GM21717 (cell line): Measurements from ENCODE around the gene PAXIP1.
"Not testable (repeated sequence)": the region's sequence is repeated elsewhere in the genome, so short reads cannot be mapped to it uniquely, and the experiment has no call there.

Experiments
- ATAC-seq: cut with Tn5 transposase; IDR thresholded peaks from one replicate; pipeline ENCODE4 v1.9.1; 2021; ENCODE audit warnings: mild to moderate bottlenecking, moderate library complexity; ENCODE audit not compliant: unreplicated experiment

The PAXIP1 gene, protein sequence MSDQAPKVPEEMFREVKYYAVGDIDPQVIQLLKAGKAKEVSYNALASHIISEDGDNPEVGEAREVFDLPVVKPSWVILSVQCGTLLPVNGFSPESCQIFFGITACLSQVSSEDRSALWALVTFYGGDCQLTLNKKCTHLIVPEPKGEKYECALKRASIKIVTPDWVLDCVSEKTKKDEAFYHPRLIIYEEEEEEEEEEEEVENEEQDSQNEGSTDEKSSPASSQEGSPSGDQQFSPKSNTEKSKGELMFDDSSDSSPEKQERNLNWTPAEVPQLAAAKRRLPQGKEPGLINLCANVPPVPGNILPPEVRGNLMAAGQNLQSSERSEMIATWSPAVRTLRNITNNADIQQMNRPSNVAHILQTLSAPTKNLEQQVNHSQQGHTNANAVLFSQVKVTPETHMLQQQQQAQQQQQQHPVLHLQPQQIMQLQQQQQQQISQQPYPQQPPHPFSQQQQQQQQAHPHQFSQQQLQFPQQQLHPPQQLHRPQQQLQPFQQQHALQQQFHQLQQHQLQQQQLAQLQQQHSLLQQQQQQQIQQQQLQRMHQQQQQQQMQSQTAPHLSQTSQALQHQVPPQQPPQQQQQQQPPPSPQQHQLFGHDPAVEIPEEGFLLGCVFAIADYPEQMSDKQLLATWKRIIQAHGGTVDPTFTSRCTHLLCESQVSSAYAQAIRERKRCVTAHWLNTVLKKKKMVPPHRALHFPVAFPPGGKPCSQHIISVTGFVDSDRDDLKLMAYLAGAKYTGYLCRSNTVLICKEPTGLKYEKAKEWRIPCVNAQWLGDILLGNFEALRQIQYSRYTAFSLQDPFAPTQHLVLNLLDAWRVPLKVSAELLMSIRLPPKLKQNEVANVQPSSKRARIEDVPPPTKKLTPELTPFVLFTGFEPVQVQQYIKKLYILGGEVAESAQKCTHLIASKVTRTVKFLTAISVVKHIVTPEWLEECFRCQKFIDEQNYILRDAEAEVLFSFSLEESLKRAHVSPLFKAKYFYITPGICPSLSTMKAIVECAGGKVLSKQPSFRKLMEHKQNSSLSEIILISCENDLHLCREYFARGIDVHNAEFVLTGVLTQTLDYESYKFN

GRCh38 chr7:155003092-155003375, at the start of gene PAXIP1:
PAXIP1 (minus strand) TSS chr7:155003124; CDS start chr7:155002929, 195 bp downstream.
- peak; percentile 58 for ATAC-seq

- ATAC-seq = no peak
Observed at GRCh38 chr7:155051355-155051754, 48.4 kb upstream of the PAXIP1 start.

DNA sequence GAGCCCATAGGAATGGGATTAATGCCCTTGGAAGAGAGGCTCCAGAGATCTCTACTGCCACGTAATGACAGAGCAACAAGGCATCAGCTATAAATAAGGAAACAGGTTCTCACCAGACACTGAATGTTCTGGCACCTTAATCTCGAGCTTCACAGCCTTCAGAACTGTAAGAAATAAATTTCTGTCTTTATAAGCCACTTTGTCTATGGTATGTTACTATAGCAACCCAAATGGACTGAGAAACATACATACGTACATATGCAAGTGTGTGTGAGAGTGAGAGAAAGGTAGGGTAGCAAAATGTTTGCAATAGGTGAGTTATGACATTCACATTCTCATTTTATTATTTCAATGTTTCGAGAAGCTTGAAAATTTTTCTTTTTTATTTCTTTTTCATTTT, 45.1 kb upstream of the PAXIP1 start:
- ATAC-seq = no peak

GRCh38 chr7:155043756-155044155, 40.8 kb upstream of the PAXIP1 start:
- no peak for ATAC-seq

GRCh38 chr7:155038335-155038734, 35.4 kb upstream of the PAXIP1 start:
- ATAC-seq = no peak

DNA sequence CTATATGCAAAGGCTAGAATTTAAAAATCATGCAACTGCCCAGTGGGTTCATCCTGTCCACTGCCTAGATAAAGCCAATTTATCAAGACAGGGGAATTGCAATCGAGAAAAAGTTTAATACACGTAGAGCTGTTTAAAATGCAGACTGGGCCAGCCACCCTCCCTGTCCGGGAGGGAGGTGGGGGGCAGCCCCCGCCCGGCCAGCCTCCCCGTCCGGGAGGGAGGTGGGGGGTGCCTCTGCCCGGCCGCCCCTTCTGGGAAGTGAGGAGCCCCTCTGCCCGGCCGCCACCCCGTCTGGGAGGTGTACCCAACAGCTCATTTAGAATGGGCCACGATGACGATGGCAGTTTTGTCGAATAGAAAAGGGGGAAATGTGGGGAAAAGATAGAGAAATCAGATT, 31.6 kb upstream of the PAXIP1 start:
- not testable (repeated sequence) for ATAC-seq

DNA sequence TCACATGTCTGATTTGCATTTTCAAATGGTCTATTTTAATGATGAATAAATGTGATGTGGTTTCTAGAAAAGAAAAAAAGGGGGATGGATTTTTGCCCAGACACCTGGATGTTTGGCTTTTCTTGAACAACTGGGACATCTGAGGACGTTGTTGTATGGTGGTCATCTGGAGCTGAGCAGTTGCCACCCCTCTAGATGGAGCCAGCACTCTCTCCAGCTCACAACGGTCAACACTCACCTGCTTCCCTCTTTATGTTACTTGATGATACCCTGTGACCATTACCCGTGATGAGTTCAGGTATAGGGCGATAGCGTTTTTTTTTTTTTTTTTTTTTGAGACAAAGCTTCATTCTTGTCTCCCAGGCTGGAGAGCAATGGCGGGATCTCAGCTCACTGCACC, 30.1 kb upstream of the PAXIP1 start:
- ATAC-seq = no peak

DNA sequence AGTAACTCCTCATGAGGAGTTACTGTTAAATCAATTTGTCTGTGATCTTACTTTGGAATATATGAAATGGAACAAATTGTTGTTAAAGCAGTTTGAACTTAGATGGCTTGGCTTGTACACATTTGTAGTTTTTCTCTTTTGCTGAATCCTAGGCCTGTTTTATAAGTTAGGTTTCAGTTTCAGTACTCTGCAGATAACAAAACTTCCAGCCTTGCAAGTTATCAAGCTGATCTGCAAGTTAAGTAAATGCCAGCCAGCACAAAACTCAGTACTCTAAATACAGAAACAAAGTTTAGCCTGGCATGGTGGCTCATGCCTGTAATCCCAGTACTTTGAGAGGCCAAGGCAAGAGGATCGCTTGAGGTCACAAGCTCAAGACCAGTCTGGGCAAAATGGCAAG, 25.0 kb upstream of the PAXIP1 start:
- ATAC-seq = no peak

- no peak for ATAC-seq
Observed at GRCh38 chr7:155021699-155022145, 18.8 kb upstream of the PAXIP1 start.

DNA sequence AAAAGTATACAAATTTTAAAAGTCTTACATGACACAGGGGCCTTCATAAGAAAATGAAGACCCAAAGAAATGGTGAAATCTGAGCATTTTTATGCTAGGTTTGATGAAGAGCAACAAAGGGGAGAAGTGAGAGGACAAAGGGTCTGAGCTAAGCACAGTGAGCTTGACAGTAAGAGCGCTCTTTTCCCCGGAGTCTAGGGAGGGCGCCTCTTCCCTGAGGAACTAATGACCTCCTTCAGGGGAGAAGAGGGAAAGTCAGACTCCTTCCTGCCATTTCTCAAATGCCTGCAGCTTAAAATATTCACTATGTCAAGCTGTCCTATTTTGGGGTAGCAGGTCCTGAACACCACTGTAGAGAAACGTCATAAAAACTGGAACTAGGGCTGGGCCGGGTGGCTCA, 18.1 kb upstream of the PAXIP1 start:
- no peak for ATAC-seq

DNA sequence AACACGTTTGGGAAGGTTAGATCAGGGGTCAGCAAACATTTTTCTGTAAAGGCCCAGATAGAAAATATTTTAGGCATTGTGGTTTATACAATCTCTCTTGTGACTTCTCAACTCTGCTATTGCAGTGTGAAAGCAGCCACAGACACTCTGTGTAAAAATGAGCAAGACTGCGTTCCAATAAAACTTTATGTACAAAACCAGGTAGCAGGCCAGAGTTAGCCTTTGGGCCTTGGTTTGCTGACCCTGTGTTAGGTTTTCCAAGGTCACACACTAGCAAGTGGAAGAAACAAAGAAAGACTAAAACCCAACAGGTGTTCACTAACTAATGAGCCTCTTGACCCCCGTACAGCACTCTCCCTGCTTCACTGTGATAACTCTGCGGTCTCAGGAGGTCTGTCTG, 14.9 kb upstream of the PAXIP1 start:
- ATAC-seq = no peak

DNA sequence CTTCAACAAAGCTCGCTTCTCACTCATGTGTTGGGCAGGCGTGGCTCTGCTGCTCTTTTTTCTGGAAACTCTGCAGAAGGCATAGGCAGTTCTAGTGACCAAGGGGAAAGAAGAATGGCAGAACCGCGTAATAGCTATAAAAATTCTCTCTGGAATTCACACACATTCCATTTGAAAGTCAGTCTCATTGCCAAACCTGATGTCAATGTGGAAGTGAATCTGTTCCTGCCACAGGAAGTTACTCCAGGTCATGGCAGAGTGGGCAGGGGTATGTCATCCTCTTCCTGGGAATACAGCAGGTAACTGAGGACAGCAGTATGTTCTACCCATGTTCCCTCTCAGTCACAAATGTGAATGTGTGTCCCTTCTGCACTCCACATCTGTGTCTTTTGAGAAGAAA, 8.2 kb upstream of the PAXIP1 start:
- ATAC-seq = no peak

DNA sequence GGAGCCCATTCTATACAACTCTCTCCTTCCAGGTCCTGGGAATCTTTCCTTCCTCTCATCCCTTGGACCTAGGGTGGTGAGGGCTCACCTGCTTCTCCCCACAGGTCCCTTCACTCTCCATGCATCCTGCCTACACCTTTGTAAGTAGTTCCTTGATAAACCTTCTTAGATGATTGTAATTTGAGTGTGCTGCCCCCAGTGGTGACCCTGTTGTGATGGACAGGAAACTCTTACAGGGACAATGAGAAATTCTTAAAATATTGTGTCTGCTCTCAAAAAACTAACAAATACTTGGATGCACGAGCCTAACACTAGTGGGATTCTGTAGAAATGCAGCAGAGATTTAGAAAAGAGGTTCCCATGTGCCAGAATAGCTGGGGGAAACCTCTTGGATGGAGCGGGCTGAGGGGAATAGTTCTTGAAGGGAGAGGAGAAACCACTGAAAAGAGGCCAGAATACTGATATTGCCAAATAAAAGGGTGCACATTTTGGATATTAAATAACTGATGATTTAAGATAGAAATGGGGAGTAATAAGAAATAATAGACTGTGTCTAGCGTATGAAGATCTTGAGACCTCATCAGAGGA, 6.7 kb upstream of the PAXIP1 start:
- ATAC-seq = no peak

DNA sequence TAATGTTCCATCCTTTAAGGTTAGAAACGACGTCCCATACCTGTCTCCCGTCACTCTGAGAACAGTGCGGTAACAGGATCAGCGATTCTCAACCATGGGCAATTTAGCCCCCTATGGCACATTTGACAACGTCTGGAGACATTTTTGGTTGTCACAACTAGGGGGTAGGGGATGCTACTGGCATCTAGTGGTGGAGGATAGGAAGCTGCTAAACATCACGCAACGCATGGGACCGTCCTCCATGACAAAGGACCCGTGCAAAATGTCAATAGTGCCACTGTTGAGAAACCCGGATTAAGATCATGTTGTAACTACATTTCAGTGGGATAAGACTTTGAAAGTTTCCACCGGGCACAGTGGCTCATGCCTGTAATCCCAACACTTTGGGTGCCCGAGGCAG, 5.0 kb upstream of the PAXIP1 start:
- no peak for ATAC-seq

GRCh38 chr7:155003376-155004214, 671 bp upstream of the PAXIP1 start:
- ATAC-seq = peak; percentile 64

DNA sequence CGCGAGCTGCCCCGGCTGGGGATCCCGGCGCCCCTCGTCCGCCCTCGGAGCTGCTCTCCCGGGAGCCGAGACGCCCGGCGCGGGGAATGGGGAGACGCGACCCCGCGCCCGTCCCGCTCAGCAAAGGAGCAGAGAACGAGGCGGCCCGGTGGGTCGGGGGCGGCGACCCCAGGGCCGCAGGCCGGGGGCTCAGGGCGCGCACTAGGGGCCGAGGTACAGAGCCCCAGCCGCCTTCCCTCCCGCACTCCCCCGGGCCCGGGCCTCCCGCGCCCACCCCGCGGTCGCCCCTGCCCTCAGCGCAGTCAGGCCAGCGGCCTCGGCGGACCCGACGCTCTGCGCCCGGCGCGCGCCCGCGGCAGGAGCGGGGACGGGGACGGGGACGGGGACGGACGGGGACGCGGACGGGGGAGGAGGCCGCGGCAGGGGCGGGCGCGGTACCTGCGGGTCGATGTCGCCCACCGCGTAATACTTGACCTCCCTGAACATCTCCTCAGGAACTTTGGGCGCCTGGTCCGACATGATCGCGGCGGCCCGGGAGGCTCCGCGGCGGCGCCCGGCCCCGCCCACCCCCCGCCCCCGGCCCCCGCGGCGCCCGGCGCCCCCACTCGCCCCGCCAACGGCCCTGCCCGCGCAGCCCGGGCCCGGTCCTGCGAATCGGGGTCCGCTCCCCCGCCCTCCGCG, 373 bp downstream of the PAXIP1 start:
- ATAC-seq = peak; percentile 38

DNA sequence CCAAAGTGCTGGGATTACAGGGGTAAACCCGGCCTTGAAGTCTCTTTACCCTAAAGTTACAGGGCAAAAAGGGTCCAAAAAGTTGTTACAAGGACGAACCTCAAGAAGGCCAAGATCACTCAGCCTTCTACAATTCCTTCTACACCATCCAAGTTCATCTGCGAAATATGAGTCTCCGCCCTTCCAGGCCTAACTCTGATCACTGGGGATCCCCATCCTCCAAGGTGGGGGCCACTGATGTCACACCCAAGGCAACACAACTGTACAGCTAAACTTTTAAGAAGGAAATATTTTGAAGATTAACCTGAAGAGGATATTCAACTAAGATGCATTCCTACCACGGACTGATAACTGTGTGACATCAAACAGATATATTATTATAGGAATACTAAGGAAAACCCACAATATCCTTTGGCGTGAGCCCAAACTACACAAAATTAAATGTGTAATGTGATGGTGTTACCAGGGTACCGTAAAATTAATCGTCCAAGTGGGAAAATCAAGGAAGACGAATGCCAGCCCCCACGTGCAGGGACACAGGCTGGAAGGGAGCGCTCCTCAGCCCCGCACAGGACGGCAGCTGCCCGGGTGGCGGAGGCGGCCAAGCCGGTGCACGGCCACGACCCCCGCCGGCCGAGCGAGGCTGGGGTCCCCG, 1.0 kb downstream of the PAXIP1 start:
- no peak for ATAC-seq

- no peak for ATAC-seq
Observed at GRCh38 chr7:155000795-155001194, 2.1 kb downstream of the PAXIP1 start.

- no peak for ATAC-seq
Observed at GRCh38 chr7:154998481-154998880, 4.4 kb downstream of the PAXIP1 start.
